GM20000 (cell line): Measurements from ENCODE around the gene MS4A10.
"Not testable (repeated sequence)": the region's sequence is repeated elsewhere in the genome, so short reads cannot be mapped to it uniquely, and the experiment has no call there.

Experiments used
- DNase-seq: peaks from one replicate; pipeline ENCODE4 v3.0.0; 2012; ENCODE audit warnings: low spot score
- TF ChIP-seq, protein P1 (sequence below): IDR thresholded peaks from 2 replicates; pipeline ENCODE4 v1.5.1; 2012; ENCODE audit warnings: mild to moderate bottlenecking, control low read depth; ENCODE audit errors: extremely low read depth, missing control alignments

Gene MS4A10

DNA sequence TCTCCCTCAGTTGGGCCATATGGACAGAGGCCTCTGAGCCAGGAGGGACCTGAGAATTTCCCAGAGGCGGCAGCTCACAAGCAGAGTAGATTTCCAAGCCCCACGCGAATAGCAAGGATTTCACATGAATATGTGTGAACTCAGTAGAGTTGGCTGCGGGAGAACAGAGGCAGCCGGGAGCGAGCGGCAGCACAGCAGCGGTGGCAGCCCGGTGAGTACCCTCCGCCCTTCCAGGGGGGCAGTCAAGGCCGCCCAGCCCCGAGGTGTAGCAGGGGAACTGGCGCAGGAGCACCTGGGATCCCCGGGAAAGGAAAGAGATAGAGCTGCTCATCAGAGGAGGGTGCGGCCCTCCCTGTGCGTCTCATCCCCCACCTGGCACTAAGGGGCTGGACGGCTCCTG lies 36.9 kb upstream of the MS4A10 start:
- DNase-seq, result no peak
- TF ChIP-seq, protein P1, sequence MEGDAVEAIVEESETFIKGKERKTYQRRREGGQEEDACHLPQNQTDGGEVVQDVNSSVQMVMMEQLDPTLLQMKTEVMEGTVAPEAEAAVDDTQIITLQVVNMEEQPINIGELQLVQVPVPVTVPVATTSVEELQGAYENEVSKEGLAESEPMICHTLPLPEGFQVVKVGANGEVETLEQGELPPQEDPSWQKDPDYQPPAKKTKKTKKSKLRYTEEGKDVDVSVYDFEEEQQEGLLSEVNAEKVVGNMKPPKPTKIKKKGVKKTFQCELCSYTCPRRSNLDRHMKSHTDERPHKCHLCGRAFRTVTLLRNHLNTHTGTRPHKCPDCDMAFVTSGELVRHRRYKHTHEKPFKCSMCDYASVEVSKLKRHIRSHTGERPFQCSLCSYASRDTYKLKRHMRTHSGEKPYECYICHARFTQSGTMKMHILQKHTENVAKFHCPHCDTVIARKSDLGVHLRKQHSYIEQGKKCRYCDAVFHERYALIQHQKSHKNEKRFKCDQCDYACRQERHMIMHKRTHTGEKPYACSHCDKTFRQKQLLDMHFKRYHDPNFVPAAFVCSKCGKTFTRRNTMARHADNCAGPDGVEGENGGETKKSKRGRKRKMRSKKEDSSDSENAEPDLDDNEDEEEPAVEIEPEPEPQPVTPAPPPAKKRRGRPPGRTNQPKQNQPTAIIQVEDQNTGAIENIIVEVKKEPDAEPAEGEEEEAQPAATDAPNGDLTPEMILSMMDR, result no peak

DNA sequence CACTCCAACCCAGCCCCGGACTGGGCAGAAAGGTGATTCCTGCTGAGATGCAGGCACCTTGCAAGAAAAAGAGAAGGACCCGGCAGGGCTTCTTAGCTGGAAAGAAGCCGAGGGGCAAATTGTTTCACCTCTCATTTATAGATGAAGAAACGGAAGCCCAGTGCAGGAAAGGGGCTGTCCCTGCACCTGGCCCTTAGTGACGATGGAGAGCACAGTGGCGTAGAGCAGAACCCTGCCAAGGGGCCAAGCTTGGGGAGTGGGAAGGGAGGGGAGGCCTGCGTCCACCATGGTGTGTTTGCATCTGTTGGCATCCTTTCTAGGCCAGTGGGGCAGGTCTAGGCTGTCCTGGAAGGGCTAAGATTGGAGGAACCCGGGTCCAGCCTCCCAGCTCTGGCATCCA lies 36.3 kb upstream of the MS4A10 start:
- DNase-seq, result no peak
- TF ChIP-seq, protein P1, result no peak

DNA sequence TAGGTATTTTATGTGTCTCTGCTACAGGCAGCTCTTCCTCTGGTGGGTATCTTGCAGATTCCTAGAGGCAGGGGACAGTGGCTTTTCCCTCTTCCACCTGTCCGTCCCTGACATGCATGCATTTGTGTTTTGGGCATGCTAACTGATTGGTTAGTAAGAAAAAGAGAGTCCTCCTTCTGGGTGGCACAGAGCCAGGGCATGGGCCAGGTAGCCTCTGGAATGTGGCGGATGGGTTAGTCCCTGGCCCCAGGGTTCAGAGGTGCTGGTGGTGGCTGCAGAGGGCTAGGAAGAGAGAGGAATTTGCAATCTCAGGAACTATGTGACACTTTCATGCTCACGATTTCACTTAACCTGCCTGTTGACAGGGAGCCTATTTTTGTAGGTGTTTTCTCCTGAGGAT lies 34.2 kb upstream of the MS4A10 start:
- TF ChIP-seq, protein P1, result no peak
- DNase-seq, result no peak

- TF ChIP-seq, protein P1, result no peak
- DNase-seq, result no peak
Measured at GRCh38 chr11:60753309-60753708, 31.8 kb upstream of the MS4A10 start.

DNA sequence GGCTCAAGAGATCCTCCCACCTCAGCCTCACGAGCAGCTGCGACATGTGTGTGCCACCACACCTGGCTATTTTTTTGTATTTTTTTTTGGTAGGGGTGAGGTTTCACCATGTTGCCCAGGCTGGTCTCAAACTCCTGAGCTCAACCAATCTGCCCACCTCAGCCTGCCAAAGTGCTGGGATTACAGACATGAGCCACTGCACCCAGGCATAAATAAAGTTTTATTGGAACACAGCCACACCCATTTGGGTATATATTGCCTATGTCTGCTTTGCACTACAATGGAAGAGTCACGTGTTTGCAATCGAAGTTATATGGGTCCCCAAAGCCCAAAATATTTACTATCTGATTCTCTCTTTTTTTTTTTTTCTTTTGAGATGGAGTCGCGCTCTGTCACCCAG lies 30.2 kb upstream of the MS4A10 start:
- TF ChIP-seq, protein P1, result no peak
- DNase-seq, result no peak

DNA sequence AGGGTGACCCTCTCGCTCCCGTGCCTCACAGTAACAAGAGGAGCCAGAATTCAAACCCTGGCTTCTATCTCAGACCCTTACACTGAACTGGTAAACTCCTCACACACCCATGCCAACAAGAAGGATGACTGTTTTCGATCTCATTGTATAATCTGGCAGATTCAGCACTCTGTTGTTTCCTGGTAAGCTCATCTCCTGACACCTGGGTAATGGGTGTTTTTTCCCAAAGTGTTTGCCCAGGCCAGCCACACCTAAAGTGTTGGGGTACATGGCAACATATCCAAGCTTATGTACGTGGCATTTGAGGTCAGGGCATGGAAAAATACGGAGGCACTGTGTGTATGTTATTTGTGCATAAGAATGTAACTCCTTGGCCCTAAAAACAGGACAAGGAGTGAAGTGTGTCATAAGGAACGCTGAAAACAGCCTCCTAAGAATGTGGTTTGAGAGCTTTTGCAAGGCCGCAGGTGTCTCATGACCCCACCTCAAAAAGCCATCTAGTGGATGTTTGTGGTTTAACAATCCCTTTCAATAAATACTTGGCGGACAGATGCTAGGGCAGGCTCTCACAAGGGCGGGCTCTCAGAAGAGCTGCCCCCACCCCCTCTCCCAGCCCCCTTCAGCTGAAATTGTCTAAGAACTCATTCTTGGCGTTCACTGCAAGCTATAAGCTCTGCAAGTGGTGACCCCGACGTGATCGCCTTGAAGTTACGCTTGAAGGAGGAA lies 28.7 kb upstream of the MS4A10 start, which contains the start of gene MS4A15:
TSS of gene MS4A15 (plus strand) at position 561 of the 726 bp plus-strand sequence. CDS start 6,867 bp downstream, outside the sequence.
- peak; percentile 55 for DNase-seq
- TF ChIP-seq, protein P1, result peak; percentile 19

DNA sequence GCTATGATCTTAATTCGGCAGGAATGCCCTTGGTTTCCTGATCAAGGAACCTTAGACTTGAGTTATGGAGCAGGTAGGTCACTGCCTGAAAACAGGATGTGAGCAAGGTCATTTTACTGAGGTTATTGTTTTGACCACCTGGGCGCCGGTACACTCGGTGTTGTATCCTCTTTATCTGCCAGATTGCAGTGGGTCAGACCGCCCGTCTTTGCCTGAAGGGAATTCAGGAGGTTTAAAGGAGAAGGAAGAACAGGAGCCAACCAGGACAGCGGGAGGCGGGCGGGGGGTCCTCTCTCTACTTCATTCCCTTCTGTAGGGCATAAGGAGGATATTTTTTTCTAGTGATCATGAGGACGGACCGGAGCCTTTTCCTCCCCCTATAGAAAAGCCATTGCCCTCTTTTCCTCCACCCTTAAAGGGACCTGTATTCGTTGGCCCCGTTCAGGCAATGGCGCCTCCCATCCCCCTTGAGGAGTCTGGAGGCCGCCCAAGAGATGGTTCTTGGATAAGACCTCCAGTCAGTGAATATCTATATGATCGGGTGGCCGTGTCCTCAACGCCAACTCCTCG lies 27.8 kb upstream of the MS4A10 start:
- DNase-seq, result no peak
- TF ChIP-seq, protein P1, result no peak

DNA sequence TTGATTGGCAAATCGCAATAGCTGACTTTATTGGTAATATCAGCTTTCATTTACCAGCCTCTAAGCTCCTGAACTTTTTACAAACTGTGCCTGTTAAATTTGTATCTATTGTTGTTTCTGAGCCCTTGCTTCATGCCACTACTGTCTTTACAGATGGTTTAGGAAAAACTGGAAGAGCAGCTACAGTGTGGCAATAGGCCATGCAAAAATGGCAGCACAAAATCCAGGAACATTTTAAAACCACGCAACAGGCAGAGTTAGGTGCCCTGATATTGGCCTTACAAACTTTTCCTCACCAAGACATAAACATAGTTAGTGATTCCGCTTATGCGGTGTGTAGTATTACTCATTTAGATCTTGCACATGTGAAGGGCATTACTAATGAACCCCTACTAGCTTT lies 26.5 kb upstream of the MS4A10 start:
- DNase-seq, result not testable (repeated sequence)

- DNase-seq, result not testable (repeated sequence)
Measured at GRCh38 chr11:60759438-60760225, 25.5 kb upstream of the MS4A10 start.
